ENCODE measurements around the gene PTPRG.

PTPRG gene

DNA sequence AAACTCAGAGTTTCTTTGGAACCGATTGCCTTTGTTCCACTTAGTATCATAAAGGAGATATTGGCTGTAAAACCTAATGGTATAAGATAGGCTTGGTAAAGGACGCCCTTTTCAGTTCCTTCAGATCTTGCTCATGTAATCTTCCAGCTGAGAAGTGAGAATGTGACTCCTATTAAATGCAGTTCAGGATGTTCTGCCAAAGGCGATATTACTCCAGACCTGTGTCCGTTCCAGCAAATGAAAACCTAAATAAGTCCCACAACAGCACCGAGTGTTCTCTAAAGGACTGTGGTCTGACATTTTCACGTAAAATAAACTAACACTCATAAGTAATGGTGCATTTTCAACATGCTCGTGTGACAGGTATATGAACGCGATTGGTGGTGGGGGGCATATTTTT, 535.8 kb downstream of the PTPRG start:
- DNase-seq, result no peak

DNA sequence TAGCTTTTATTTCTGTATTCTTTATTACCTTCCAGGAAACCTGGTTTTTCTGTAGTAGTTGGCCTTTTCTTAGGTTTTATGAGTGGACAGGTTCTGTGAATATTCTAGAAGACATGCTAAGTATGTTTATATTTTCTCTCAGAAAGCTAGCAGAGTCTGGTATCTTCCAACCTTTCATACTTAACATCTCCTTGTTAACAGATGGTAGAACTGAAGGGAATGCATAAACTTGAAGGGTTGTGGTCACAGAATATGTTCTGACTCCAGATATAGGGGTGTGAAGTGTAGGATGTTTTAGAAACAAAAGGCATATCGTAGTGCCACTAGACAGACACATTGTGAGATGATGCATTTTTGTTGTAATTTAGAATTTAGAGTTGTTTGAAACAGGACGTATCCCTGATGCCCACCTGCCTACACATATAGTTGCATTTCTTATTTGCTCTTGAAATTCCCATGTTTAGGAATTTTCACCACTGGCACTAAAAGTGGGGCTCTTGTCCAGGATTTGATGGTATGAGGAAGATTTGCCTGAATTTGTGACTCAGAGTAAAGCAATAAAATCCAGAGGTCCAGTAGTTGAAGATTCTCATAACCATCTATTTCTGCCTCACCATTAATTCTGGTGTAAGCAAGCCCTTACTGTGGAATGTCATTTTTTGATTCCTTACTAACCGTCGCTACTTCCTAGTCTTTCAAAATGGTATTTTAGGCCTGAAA, 537.4 kb downstream of the PTPRG start:
- DNase-seq, result no peak

DNA sequence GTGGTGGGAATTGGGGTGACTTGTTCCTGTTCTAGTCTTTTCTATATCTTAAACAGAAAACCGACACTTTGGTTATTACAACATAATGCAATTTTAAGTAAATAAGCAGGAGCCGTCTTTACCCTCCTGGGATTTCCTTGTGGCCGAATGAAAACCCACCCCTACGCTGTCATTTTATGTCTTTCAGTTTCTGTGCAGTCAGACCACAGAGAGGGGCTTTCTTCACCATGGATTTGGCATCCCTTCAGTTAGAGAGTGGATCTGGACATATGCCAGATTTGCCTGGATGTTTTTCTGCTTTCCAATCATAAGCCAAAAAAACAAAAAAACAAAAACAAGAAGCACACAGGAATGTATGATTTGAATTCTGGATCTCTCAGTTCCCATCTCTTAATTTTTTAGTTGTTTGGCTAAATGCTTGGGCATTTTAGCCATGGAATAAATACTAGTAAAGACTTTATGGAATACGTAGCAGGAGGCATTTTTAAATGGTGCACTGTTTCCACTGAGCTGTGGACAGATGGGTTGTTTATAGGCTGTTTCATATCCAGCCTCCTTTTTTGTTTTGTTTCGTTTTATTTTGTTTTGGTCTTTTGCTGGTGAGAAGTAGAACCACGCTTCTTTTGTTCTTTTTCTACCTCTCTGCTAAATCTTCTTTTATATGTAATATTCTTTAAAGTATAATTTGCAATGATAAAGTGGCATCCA, 539.1 kb downstream of the PTPRG start:
- no peak for DNase-seq

DNA sequence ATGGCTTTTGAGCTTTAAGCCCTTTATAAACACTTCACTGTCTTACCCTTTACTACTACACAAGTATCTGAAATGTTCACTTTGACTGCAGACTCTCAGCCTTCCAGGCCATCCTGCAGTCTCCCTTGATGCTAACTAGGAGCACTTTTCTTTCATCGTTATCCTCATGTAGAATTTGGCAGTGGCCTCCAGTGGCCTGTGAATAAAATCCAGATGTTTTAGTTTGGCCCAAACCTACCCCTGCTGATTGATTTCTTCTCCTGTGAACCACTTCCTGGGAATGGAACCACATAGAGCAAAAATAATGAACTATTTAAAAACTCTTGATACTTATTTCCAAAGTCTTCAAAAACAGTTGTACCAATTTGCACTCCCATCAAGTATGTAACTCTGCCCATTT, 540.1 kb downstream of the PTPRG start:
- DNase-seq, result no peak

DNA sequence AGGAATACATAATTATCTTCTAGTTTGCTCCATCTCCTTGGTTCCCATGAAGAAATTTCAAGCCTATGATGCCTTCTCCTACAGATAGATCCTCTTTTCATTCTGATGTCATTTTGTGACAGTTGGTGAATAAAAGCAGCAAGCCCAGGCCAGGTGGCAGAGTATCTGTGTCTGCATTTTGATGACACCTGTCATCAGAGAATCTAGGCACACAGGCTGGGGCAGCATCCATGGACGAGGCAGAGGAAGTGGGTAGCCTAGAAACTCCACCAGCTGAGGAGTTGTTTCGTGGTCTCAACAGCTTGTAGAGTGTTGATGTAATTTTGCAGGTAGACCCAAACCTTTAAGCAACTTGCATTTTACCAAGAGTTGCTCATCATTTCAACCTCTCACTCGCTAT, 542.2 kb downstream of the PTPRG start:
- DNase-seq, result no peak

DNA sequence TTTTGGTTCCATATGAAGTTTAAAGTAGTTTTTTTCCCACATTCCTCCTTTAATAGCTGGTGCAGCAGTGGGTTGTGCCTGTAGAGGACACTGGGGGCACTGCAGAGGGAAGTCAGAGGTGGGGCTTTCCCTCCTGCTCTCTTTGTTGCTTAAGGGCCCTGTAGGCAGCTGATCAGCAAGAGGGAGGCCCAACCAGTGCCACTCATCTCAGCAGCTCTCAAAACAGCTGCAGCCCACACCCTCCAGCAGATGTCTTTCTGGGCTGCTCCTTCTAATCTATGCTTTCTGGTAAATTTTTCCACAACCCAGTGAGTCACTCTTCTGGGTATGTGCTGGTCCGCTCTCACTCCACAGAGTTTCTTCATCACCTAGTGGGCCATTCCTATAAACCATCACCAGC, 548.2 kb downstream of the PTPRG start:
- no peak for DNase-seq

DNA sequence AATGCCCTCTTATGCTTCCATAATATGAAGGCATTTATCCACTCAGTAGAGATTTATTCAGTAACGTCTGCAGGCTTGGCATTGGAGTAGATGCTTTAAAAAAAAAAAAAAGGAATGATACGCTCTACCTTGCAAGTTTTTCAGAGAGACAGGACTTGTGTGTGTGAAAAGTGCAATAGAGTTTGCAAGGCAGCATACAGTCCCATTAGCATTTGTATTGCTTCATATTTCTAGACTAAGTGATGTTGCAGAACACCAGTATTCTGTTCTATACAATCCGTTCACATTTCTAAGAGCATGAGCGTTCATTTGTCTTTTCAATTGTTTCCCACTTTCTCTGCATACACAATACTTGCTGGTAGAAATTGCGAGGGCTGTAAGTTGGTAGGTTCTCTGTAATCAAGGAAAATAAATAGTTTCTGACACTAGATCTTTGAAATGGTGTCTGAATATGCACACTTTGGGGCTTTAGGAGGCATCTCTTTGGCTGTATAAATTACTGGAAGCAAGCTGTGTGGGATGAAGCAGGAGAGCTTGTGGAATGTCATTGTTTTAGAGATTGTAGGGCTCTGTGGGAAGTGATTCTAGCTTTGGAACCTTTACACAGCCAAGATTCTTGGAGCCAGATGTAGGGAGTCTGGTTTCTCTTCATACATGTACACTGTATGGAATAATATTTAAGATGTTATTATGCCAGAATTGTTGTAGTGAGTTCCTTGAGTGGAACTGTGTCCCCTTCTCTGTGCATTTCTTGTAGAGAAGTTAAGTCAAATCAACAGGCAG, 549.3 kb downstream of the PTPRG start:
- DNase-seq, result no peak

DNA sequence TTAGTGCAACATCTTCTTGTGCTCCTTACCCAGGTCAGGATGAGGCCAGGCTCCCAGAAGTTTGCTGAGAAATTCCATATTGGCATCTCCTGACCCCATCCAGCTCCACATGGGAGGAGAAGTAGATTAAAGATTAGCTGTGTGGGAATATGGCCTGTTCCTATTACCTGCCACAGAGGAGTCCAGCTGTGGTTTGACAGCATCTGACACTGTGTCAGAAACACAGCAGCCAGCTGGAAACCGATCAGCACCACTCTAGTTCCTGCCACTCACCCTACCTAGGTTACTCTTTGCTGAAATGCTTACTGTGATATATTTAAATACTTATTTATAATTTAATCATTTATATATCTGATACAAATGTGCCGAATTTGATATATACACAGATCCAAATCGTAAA, 551.7 kb downstream of the PTPRG start:
- no peak for DNase-seq

DNA sequence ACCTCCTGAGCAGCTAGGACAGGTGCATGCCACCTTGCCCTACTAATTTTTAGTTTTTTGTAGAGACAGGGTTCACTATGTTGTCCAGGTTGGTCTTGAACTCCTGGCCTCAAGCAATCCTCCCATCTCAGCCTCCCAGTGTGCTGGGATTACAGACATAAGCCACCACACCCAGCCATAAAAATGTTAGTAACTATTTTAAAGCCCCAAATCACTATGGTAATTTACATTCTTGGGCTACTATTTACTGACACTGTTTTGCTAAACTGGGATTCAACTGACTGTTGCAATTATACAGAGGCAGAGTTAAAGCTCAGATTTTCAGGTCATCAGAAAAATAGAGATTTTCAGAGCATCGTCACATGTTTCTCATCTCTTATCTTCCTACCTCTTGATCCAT, 553.4 kb downstream of the PTPRG start:
- DNase-seq, result no peak

DNA sequence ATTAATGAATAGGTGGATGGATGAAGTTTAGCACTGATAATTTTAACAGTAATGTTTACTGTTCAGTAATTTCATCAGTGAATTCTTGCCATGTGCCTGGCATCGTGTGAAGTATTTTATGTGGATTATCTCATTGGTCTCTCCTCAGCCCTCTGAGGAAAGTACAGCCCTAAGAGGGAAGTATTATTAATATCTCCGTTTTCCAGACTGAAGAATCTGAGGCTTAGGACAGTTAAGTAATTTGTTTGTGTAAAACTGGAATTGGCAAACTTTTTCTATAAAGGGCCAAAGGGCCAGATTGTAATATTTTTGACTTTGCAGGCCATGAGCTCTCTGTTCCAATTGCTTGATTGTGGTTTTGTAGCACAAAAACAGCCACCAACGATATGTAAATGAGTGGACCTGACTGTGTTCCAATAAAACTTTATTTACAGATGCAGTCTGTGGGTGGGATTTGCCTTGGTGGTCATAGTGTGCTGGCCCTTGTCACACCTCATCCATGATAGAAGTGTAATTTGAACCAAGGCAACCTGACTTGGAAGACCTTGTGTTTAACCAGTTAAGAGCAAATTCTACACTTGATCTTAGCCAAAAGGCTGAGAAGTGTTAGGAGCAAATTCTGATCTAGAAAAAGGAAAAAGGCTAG, 556.7 kb downstream of the PTPRG start:
- DNase-seq, result no peak

DNA sequence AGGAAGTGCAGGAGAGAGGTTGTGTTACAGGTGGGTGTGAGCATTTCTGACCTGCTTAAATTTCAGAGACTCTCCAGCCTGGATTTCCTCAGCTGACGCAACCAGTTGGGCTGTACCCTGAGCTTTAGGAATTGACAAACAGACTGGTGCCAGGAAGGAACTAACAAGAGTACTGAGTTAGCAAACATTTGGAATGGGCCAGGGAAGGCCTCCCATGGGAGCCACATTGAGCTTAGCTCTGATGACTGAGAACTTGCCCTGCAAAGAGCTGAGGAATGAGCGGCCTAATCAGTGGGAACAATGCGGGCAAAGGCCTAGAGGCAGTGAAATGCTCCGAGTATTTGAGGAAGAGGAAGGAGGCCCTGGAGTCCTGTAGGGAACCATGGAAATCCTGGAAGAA, 557.8 kb downstream of the PTPRG start:
- no peak for DNase-seq

DNA sequence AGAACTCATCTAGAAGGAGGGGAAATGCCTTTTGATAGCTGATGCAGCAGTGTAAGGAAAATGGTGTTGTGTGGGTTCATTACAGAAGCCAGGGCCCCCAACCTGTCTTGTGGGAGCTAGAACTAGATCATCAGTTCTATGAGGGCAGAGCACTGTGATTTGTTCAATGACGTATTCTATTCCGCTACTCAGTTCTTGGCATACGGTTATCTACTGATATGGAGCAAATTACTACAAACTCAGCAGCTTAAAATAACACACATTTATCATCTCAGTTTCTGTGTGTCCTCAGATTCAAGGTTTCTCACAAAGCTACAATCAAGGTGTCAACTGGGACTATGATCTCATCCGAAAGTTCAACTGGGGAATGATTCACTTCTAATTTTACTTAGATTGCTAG, 561.4 kb downstream of the PTPRG start:
- DNase-seq, result no peak

DNA sequence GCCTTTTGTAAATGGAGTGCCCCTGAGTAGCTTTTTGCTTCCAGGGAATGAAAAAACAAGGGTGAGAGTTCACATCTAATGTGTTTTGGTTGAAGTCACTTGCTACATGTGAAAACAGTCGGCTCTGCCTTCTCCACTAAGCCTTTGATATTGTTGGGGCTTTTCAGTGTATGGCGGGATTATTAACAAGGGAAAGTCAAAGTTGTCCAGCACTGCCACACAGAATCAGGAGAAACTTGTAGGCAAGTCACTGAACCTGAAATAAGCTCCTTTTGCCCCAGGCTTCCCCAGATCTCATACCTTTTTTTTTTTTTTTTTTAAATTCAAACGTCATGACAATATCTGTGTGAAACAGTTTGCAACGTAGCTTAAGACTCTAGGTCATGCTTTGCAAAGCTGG, 564.0 kb downstream of the PTPRG start:
- DNase-seq, result no peak

DNA sequence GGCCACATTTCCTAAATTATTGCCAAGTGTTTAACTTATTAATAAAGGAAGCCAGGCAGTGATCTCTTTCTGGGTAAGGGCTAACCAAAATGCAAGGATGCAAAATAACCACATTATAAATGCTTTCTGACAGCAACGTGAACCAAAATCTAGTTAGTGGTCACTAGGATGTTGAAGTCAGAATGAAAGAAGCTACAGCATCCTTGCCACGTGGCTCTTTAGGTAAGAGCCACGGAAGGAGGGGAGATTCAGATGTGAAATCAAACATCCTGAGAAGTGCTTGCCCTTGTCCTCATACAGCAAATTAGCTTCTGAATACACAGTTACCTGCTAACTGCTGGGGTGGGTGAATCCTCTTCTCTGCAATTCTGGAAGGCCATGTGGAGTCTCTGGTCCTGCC, 565.7 kb downstream of the PTPRG start:
- DNase-seq, result no peak

DNA sequence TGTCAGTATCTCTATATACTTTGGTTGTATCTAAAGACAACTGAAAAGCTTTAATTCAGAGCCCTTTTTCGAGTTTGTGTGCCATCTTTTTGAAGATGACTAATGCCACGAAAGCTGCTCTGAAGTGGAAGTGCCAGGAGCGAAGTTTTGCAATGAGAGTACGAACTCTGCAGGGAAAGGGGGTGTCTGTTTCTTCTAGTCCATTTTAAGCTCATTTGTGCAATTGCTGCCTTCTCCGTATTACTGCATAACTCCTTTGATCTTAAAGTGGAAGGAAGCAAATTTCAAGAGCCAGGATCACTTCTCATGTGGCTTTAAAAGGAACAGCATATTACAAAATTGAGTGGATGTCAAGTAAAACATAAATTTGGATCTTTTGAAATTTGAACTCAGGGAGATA, 566.7 kb downstream of the PTPRG start:
- no peak for DNase-seq

DNA sequence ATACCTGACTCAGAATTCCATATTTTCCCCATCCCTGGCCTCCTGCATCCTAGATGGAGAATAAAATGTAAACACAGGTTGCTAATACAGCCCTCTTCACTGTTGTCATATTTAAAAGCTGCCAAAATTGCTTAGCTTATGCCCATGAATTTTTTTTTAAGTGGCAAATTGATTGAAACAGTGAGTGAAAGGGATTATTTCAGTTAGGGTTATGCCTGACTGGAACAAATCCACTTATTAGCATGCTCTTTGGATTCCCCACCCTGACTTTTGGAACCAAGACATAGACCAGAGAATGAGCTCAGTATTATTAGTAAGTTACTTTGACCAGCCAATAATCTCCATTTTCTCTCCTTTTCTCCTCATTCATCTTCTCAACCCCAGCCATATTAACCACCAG, 567.3 kb downstream of the PTPRG start:
- no peak for DNase-seq

DNA sequence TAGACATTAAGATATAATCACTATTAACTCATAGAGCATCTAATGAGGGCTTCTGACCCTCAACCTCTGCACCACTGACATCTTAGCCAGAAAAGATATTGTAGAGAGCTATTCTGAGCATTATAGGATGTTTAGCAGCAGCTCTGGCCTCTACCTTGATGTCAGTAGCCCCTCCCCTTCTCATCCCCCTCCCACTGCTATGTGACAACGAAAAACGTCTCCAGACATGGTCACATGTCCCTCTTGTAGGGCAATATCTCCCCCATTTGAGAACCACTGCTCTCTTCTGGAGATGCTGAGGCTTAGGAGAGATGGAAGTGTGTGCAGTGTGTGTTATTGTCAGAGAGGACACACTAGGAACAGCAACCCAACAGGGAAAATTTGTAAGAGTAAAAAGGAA, 569.7 kb downstream of the PTPRG start:
- DNase-seq, result no peak

DNA sequence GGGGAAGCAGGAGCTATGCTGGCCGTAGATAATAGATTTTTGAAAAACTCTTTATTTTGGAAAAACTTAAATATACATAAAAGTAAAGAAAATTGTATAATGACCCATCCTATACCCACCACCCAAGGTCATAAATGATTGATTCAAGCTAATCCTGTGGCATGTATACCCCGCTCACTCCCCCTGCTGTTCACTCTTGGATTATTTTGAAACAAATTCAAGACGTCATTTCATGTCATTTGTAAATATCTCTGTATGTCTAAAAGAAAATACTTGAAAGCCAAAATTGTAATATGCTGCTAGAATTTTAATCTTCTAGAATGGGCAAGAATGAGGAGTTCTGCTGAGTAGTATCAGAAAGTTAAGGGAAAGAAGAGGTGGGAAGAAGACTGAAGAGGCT, 570.2 kb downstream of the PTPRG start:
- no peak for DNase-seq

DNA sequence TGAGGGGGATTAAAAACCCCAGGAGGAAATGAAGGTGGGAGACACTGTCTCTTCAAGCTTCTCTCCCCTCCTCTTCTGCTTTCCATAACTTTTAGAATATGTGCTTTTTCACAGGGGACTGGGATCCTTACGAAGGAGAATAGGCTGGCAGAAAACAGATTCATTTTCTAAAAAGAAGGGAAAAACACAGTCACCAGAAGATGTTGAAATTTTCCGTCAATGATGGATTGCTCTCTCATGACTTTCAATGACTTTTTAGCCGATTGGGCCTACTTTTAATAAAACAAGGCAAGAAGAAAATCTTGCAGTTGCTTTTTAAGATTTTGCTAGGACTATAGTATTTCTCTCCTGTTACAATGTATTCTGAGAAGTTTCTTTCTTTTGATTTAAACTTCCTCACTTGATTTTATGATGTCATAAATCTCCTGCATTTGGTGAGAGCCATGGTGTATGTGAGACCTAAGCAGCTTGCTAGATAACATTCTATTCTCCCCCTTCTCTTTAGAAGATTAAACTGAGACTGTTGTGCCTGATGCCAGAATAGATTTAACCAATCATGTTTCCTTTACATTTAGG, 570.7 kb downstream of the PTPRG start:
- no peak for DNase-seq

DNA sequence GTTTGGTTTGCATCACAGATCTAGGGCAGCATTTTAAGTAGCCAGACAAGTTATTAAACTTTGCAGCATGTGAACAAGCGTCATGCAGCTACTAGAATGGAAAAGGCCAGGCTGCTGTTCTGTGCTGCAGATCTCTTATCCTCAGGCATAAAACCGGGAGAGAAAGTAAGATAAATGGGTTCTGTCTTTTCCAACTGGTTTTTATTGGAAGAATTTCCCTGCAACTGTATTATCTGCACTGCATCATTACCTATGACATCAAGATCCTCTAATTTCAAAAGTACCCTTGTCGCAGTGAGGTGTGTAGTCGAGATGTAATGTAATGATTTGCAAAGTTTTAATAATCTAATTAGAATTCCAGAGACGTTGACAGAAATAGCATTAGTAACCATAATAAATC, 571.6 kb downstream of the PTPRG start:
- no peak for DNase-seq

DNA sequence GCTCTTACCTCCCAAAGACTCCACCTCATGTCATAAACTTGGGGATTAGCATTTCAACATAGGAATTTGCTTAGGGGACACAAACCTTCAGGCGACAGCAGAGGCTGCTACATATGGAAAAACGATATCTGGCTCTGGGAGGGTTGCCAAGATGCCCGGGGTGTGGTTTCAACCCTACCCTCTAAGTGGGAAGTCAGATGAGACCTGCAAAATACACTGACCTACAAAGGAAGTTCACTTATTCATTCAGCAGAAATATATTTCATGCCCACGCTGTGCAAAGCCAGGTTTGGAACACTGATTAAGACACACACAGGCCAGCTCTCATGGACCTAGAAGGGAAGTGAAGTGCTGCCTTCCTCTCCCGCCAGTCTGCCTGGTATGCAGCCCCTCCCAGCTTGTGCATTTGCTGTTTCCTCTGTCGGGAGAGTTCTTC, 572.7 kb downstream of the PTPRG start:
- no peak for DNase-seq

DNA sequence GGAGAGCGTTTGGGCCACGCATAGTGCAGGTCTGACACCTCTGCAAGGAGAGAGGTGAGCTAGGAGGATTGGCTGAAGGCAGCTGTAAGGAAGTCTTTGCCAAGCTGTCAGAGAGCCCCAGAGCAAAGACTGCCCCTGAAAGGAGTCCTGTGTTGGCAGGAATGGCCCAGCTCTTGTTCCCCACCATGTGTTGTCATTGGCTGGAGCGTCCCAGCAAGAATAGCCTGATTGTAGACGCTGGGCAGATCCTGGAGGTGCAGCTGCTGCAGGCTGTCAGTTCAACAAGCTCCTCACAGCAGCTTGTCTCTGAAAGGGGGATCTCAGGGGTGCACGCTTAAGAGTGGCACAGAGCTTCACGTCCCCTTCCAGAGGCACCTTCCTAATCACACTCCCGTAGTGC, 574.4 kb downstream of the PTPRG start:
- DNase-seq, result no peak

DNA sequence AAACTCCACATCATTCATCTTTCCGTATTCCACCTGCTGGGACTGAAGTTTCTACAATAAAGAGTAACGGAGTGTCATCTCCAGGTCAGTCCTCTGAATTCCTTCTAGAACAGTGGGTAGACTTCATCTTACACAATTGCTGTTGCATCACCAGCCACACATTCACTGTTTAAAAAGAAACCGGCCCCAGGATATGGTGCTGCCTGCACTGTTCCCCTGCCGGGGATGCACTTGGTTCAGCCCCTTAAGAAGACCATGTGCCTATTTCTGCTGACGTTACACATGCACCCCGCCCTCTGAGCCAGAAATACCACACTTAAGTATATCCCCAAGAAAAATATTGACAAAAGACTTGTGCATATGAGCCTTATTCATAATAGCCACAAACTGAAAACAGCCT, 578.6 kb downstream of the PTPRG start:
- DNase-seq, result no peak

Measured in CD4-positive, alpha-beta T cell treated with Interleukin-17A for 4 hours (primary cell).